Endothelial cell (in vitro differentiated cells): ENCODE results near the gene KLHL26. TPM values are rescaled to one million over a fixed set of nuclear protein-coding genes. Genes with fewer than 3 reads are reported as not detected.

Experiments used
- DNase-seq: peaks from one replicate; pipeline ENCODE4 v3.0.0; 2021; ENCODE audit warnings: low spot score
- H3K27ac Mint-ChIP-seq: one replicate; pipeline ENCODE4 v1.8.0; 2021; ENCODE audit warnings: mixed read lengths, inconsistent platforms; ENCODE audit not compliant: unreplicated experiment
- H3K27me3 Mint-ChIP-seq: one replicate; pipeline ENCODE4 v1.8.0; 2021; ENCODE audit warnings: mild to moderate bottlenecking, moderate library complexity, mixed read lengths, inconsistent platforms; ENCODE audit not compliant: unreplicated experiment
- H3K36me3 Mint-ChIP-seq: one replicate; pipeline ENCODE4 v1.8.0; 2021; ENCODE audit warnings: mild to moderate bottlenecking, low read depth, mixed read lengths, inconsistent platforms; ENCODE audit not compliant: unreplicated experiment
- H3K4me1 Mint-ChIP-seq: one replicate; pipeline ENCODE4 v1.8.0; 2021; ENCODE audit warnings: mild to moderate bottlenecking, mixed read lengths, inconsistent platforms; ENCODE audit not compliant: unreplicated experiment
- H3K4me3 Mint-ChIP-seq: one replicate; pipeline ENCODE4 v1.8.0; 2021; ENCODE audit warnings: mild to moderate bottlenecking, mixed read lengths, inconsistent platforms; ENCODE audit not compliant: unreplicated experiment
- H3K9me3 Mint-ChIP-seq: one replicate; pipeline ENCODE4 v1.8.0; 2021; ENCODE audit warnings: mixed read lengths, inconsistent platforms; ENCODE audit not compliant: unreplicated experiment
- total RNA-seq: library from RNA; stranded (reverse); fragmentation: NEBNext Ultra II Directional; extraction: Animal tissue kit (Norgen Biotek cat#: 25700); gene quantifications from one replicate; pipeline ENCODE4 v1.2.1, GENCODE V29; 2021; ENCODE audit not compliant: unreplicated experiment
- TF ChIP-seq, protein P1 (sequence below): fragments of 200-600 bp; sonication (generic); IDR thresholded peaks from one replicate; pipeline ENCODE4 v1.5.0; 2021; ENCODE audit warnings: antibody characterized with exemption; ENCODE audit not compliant: unreplicated experiment

The KLHL26 gene
- total RNA-seq, 1 donor from 2014 or later: 5.1 TPM

DNA sequence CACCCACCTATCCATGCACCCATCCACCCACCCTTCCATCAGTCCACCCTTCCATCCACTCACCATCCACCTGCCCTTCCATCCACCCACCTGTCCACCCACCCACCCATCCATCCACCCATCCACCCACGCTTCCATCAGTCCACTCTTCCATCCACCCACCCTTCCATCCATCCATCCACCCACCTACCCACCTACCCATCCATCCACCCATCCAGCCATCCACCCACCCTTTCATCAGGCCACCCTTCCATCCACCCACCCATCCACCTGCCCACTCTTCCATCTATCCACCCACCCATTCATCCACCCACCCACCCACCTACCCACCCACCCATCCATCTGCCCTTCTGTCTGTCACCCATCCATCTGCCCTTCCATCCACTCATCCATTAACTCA lies 17.0 kb downstream of the KLHL26 start:
- no peak overlapping the region for H3K4me3 Mint-ChIP-seq
- TF ChIP-seq, protein P1, sequence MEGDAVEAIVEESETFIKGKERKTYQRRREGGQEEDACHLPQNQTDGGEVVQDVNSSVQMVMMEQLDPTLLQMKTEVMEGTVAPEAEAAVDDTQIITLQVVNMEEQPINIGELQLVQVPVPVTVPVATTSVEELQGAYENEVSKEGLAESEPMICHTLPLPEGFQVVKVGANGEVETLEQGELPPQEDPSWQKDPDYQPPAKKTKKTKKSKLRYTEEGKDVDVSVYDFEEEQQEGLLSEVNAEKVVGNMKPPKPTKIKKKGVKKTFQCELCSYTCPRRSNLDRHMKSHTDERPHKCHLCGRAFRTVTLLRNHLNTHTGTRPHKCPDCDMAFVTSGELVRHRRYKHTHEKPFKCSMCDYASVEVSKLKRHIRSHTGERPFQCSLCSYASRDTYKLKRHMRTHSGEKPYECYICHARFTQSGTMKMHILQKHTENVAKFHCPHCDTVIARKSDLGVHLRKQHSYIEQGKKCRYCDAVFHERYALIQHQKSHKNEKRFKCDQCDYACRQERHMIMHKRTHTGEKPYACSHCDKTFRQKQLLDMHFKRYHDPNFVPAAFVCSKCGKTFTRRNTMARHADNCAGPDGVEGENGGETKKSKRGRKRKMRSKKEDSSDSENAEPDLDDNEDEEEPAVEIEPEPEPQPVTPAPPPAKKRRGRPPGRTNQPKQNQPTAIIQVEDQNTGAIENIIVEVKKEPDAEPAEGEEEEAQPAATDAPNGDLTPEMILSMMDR: no peak
- no peak overlapping the region for H3K27ac Mint-ChIP-seq
- H3K36me3 Mint-ChIP-seq: peaks cover 21% of the 10 kb centered on the region
- H3K4me1 Mint-ChIP-seq: no peaks in the 10 kb centered on the region
- no peak for DNase-seq
- H3K9me3 Mint-ChIP-seq: no peaks in the 10 kb centered on the region
- H3K27me3 Mint-ChIP-seq: peaks cover 5% of the 10 kb centered on the region

DNA sequence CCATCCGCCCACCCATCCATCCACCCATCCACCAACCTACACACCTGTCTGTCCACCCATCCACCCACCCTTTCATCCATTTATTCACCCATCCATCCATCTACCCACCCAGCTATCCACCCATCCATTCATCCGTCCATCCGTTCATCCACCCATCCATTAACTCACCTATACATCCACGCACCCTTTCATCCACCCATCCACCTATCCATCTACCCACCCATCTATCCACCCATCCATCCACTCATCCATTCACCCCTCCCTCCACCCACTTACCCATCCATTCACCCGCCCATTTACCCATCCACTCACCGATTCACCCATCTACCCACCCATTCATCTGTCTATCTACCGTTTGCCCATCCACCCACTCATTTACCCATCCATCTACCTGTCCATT lies 17.6 kb downstream of the KLHL26 start:
- peaks cover 22% of the 10 kb centered on the region for H3K36me3 Mint-ChIP-seq
- no peaks in the 10 kb centered on the region for H3K4me1 Mint-ChIP-seq
- H3K27ac Mint-ChIP-seq: no peak overlapping the region
- peaks cover 5% of the 10 kb centered on the region for H3K27me3 Mint-ChIP-seq
- no peak for DNase-seq
- no peaks in the 10 kb centered on the region for H3K9me3 Mint-ChIP-seq
- TF ChIP-seq, protein P1: no peak
- no peak overlapping the region for H3K4me3 Mint-ChIP-seq

DNA sequence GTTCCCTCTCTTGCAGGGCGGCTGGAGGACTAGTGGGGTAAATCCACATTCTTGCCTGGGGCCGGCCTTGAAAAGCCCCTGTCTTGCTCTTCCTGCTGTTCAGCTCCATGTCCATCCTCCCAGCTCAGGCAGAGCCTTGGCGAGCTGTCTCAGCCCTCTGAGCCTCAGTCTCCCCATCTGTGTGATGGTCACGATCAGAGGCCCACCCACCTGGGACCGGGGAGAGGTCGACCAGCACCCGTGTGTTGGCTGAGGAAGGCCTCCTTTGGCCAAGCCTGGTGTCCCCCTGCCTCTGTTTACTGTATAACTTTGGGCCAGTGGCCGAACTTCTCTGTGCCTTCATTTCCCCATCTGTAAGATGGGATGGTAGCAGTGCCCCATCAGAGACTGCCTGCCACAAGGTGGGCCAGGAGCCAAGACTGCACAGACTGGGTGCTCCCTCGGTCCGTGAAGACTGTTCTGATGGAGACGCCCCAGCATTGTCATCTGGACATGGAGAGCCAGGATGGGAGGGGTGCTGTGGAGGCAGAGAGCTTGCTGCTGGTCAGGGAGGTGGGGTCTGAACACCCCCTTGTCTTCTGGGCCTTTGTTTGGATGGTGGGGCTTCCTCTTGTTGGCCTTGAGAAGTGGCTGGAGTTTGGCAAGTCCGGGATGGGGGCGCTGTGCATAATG lies 18.5 kb downstream of the KLHL26 start:
- no peak overlapping the region for H3K4me3 Mint-ChIP-seq
- no peak overlapping the region for H3K27ac Mint-ChIP-seq
- H3K4me1 Mint-ChIP-seq: no peaks in the 10 kb centered on the region
- H3K36me3 Mint-ChIP-seq: peaks cover 18% of the 10 kb centered on the region
- TF ChIP-seq, protein P1: no peak
- H3K27me3 Mint-ChIP-seq: peaks cover 1% of the 10 kb centered on the region
- no peaks in the 10 kb centered on the region for H3K9me3 Mint-ChIP-seq
- no peak for DNase-seq

DNA sequence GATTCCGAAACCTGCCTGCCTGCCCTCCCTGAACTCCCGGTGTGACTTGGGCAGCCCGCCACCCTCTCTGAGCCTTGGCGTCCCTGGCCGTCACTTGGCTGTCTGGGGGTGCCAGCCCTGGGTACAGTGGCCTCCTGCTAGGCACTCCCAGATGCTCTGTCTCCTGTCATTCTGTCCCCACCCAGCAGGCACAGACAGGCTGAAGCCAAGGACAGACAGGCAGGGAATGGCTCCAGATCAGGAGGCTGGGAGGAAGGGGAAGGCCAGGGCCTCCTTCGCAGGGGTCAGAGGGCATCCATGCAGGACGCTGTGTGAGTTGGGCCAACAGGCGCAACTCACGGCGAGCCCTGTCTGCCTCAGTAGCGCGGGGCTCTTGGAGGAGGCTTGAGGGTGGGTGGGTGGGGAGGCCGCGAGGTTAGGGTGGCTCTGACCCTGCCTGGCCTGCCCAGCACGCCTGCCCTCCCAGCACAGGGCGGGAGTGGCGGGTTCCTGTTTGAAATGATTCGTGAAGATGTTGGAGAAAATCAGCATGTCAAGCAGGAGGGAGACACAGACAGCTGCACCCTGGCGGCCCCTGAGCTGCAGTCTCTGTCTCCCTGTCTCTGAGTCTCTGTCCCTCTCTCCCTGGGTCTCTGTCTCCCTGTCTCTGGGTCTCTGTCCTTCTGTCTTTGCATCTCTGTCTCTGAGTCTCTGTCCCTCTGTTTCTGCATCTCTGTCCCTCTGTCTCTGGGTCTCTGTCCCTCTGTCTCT lies 19.7 kb downstream of the KLHL26 start:
- Mint-ChIP-seq H3K4me3 (peak overlapping the region; percentile 6), H3K27ac (peak overlapping the region; percentile 22), H3K36me3 (peaks cover 18% of the 10 kb centered on the region), H3K27me3 (peaks cover 1% of the 10 kb centered on the region), H3K9me3 (no peaks in the 10 kb centered on the region), H3K4me1 (no peaks in the 10 kb centered on the region)
- DNase-seq: no peak
- TF ChIP-seq, protein P1: no peak
